GM23338 (cell line): Measurements from ENCODE around the gene NOTCH3. TPM values are rescaled to one million over a fixed set of nuclear protein-coding genes. Genes with fewer than 3 reads are reported as not detected.

Experiments
- ATAC-seq: fragments of 200-7000 bp; cut with Tn5 transposase; 3 replicates; pipeline ENCODE4 v1.9.1; 2020
- DNase-seq: peaks from one replicate; pipeline ENCODE4 v3.0.0-alpha.2; 2015; ENCODE audit warnings: low spot score
- H2AFZ ChIP-seq: fragments of 200-600 bp; sonication (generic); 2 replicates; pipeline ENCODE4 v1.8.0; 2016; ENCODE audit warnings: antibody characterized with exemption, mild to moderate bottlenecking, moderate library complexity
- H3F3A ChIP-seq: fragments of 200-600 bp; sonication (generic); replicated peaks from 2 replicates; pipeline ENCODE4 v1.8.0; 2017; ENCODE audit warnings: antibody characterized with exemption, mixed run types, low read depth
- H3K27ac ChIP-seq: fragments of 200-600 bp; sonication (generic); 2 replicates; pipeline ENCODE4 v1.6.1; 2016; ENCODE audit warnings: low read depth
- H3K27me3 ChIP-seq: fragments of 200-600 bp; sonication (generic); 2 replicates; pipeline ENCODE4 v1.8.0; 2016; ENCODE audit warnings: mild to moderate bottlenecking, mixed run types, moderate library complexity; ENCODE audit not compliant: insufficient read depth
- H3K36me3 ChIP-seq: fragments of 200-600 bp; sonication (generic); 2 replicates; pipeline ENCODE4 v1.8.0; 2016; ENCODE audit warnings: mild to moderate bottlenecking; ENCODE audit not compliant: insufficient read depth
- H3K4me1 ChIP-seq: fragments of 200-600 bp; sonication (generic); 2 replicates; pipeline ENCODE4 v1.8.0; 2016; ENCODE audit warnings: mild to moderate bottlenecking, moderate library complexity; ENCODE audit not compliant: insufficient read depth
- H3K4me2 ChIP-seq: fragments of 200-600 bp; sonication (generic); 2 replicates; pipeline ENCODE4 v1.7.1; 2017; ENCODE audit warnings: mixed run types
- H3K4me3 ChIP-seq: fragments of 200-600 bp; sonication (generic); 2 replicates; pipeline ENCODE4 v1.6.1; 2016; ENCODE audit warnings: mixed run types
- H3K79me2 ChIP-seq: fragments of 200-600 bp; sonication (generic); replicated peaks from 2 replicates; pipeline ENCODE4 v1.8.0; 2017; ENCODE audit warnings: mild to moderate bottlenecking; ENCODE audit not compliant: insufficient read depth
- H3K9me2 ChIP-seq: fragments of 200-600 bp; sonication (generic); 2 replicates; pipeline ENCODE4 v1.8.0; 2017; ENCODE audit not compliant: insufficient read depth
- H4K20me1 ChIP-seq: fragments of 200-600 bp; sonication (generic); replicated peaks from 2 replicates; pipeline ENCODE4 v1.8.0; 2017; ENCODE audit warnings: mild to moderate bottlenecking; ENCODE audit not compliant: insufficient read depth
- H3K27ac Mint-ChIP-seq: 2 replicates; pipeline ENCODE4 v1.8.0; 2020; ENCODE audit warnings: inconsistent platforms, mild to moderate bottlenecking, moderate library complexity, mixed read lengths
- H3K27me3 Mint-ChIP-seq: 3 replicates; pipeline ENCODE4 v1.8.0; 2022; ENCODE audit warnings: low read depth, mild to moderate bottlenecking, moderate library complexity, mixed read lengths, inconsistent platforms; ENCODE audit not compliant: insufficient read depth, poor library complexity
- H3K36me3 Mint-ChIP-seq: 3 replicates; pipeline ENCODE4 v1.8.0; 2021; ENCODE audit warnings: low read depth, mild to moderate bottlenecking, inconsistent platforms, moderate library complexity, mixed read lengths
- H3K4me1 Mint-ChIP-seq: 3 replicates; pipeline ENCODE4 v1.8.0; 2020; ENCODE audit warnings: mild to moderate bottlenecking, inconsistent platforms, mixed read lengths
- H3K4me3 Mint-ChIP-seq: 3 replicates; pipeline ENCODE4 v1.8.0; 2021; ENCODE audit warnings: moderate library complexity, mild to moderate bottlenecking, inconsistent platforms, mixed read lengths
- H3K9me3 Mint-ChIP-seq: 3 replicates; pipeline ENCODE4 v1.8.0; 2020; ENCODE audit warnings: moderate library complexity, mild to moderate bottlenecking, inconsistent platforms, mixed read lengths
- CREB1 ChIP-seq: fragments of 250-450 bp; sonication (Bioruptor Pico); IDR thresholded peaks from 2 replicates; pipeline ENCODE4 v1.5.0; 2020; ENCODE audit warnings: low read depth, mild to moderate bottlenecking, moderate library complexity
- ETS1 ChIP-seq: IDR thresholded peaks from 2 replicates; pipeline ENCODE4 v1.6.1; 2016; ENCODE audit warnings: antibody characterized with exemption
- EZH2 ChIP-seq: fragments of 200-600 bp; sonication (generic); IDR thresholded peaks from one replicate; pipeline ENCODE4 v1.8.0; 2017; ENCODE audit warnings: antibody characterized with exemption, mild to moderate bottlenecking, low read depth; ENCODE audit not compliant: unreplicated experiment
- EZH2phosphoT487 ChIP-seq: fragments of 200-600 bp; sonication (generic); IDR thresholded peaks from one replicate; pipeline ENCODE4 v1.8.1; 2018; ENCODE audit warnings: antibody characterized with exemption; ENCODE audit not compliant: unreplicated experiment
- JUNB ChIP-seq: IDR thresholded peaks from one replicate; pipeline ENCODE4 v1.6.1; 2016; ENCODE audit warnings: antibody characterized with exemption; ENCODE audit not compliant: unreplicated experiment
- NANOG ChIP-seq: IDR thresholded peaks from 2 replicates; pipeline ENCODE4 v1.6.1; 2016; ENCODE audit warnings: antibody characterized with exemption, borderline replicate concordance
- ZNF114 ChIP-seq: fragments of 250-450 bp; sonication (Bioruptor Pico); IDR thresholded peaks from 2 replicates; pipeline ENCODE4 v1.5.0; 2020; ENCODE audit warnings: mild to moderate bottlenecking, moderate library complexity
- ZNF331 ChIP-seq: fragments of 250-450 bp; sonication (Bioruptor Pico); IDR thresholded peaks from 2 replicates; pipeline ENCODE4 v1.5.0; 2020; ENCODE audit warnings: low read depth, mild to moderate bottlenecking, moderate library complexity
- polyA plus RNA-seq: library from polyadenylated mRNA; unstranded; fragments of >200 nt; fragmentation: Nextera tagmentation; extraction: Ambion mirVana; gene quantifications from 2 replicates; pipeline ENCODE4 v1.2.1, GENCODE V29; 2016
- total RNA-seq: library from RNA; depleted of rRNA; stranded (reverse); fragments of >200 nt; shearing (Covaris generic); gene quantifications from 2 replicates; pipeline ENCODE4 v1.2.3, GENCODE V29; 2014
- TF ChIP-seq, protein P1 (sequence below): fragments of 250-450 bp; sonication (Bioruptor Pico); IDR thresholded peaks from 2 replicates; pipeline ENCODE4 v1.5.0; 2020; ENCODE audit warnings: mild to moderate bottlenecking, moderate library complexity
- TF ChIP-seq, protein P2 (sequence below): IDR thresholded peaks from one replicate; pipeline ENCODE4 v1.6.1; 2018; ENCODE audit warnings: antibody characterized with exemption; ENCODE audit not compliant: unreplicated experiment

NOTCH3 gene
- total and polyA plus RNA-seq, 2 experiments from 2014 or later = 24.3 to 172 TPM

GRCh38 chr19:15243236-15243957, 42.6 kb upstream of the NOTCH3 start:
- no peak overlapping the region for H3K27ac Mint-ChIP-seq
- H3K4me3 ChIP-seq = no peak overlapping the region
- no peak overlapping the region for H3K4me2 ChIP-seq
- H3K27me3 ChIP-seq = no peaks in the 10 kb centered on the region
- H3K4me3 Mint-ChIP-seq = no peak overlapping the region
- TF ChIP-seq ZNF114 (CRISPR knock-in tag) (no peak), ETS1 (no peak), CREB1 (CRISPR knock-in tag) (no peak), EZH2 (no peak), NANOG (no peak), EZH2phosphoT487 (no peak), JUNB (no peak), ZNF331 (no peak)
- TF ChIP-seq, protein P1, sequence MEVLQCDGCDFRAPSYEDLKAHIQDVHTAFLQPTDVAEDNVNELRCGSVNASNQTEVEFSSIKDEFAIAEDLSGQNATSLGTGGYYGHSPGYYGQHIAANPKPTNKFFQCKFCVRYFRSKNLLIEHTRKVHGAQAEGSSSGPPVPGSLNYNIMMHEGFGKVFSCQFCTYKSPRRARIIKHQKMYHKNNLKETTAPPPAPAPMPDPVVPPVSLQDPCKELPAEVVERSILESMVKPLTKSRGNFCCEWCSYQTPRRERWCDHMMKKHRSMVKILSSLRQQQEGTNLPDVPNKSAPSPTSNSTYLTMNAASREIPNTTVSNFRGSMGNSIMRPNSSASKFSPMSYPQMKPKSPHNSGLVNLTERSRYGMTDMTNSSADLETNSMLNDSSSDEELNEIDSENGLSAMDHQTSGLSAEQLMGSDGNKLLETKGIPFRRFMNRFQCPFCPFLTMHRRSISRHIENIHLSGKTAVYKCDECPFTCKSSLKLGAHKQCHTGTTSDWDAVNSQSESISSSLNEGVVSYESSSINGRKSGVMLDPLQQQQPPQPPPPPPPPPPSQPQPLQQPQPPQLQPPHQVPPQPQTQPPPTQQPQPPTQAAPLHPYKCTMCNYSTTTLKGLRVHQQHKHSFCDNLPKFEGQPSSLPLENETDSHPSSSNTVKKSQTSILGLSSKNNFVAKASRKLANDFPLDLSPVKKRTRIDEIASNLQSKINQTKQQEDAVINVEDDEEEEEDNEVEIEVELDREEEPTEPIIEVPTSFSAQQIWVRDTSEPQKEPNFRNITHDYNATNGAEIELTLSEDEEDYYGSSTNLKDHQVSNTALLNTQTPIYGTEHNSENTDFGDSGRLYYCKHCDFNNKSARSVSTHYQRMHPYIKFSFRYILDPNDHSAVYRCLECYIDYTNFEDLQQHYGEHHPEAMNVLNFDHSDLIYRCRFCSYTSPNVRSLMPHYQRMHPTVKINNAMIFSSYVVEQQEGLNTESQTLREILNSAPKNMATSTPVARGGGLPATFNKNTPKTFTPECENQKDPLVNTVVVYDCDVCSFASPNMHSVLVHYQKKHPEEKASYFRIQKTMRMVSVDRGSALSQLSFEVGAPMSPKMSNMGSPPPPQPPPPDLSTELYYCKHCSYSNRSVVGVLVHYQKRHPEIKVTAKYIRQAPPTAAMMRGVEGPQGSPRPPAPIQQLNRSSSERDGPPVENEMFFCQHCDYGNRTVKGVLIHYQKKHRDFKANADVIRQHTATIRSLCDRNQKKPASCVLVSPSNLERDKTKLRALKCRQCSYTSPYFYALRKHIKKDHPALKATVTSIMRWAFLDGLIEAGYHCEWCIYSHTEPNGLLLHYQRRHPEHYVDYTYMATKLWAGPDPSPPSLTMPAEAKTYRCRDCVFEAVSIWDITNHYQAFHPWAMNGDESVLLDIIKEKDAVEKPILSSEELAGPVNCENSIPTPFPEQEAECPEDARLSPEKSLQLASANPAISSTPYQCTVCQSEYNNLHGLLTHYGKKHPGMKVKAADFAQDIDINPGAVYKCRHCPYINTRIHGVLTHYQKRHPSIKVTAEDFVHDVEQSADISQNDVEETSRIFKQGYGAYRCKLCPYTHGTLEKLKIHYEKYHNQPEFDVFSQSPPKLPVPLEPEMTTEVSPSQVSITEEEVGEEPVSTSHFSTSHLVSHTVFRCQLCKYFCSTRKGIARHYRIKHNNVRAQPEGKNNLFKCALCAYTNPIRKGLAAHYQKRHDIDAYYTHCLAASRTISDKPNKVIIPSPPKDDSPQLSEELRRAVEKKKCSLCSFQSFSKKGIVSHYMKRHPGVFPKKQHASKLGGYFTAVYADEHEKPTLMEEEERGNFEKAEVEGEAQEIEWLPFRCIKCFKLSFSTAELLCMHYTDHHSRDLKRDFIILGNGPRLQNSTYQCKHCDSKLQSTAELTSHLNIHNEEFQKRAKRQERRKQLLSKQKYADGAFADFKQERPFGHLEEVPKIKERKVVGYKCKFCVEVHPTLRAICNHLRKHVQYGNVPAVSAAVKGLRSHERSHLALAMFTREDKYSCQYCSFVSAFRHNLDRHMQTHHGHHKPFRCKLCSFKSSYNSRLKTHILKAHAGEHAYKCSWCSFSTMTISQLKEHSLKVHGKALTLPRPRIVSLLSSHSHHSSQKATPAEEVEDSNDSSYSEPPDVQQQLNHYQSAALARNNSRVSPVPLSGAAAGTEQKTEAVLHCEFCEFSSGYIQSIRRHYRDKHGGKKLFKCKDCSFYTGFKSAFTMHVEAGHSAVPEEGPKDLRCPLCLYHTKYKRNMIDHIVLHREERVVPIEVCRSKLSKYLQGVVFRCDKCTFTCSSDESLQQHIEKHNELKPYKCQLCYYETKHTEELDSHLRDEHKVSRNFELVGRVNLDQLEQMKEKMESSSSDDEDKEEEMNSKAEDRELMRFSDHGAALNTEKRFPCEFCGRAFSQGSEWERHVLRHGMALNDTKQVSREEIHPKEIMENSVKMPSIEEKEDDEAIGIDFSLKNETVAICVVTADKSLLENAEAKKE (CRISPR knock-in tag) = no peak
- TF ChIP-seq, protein P2, sequence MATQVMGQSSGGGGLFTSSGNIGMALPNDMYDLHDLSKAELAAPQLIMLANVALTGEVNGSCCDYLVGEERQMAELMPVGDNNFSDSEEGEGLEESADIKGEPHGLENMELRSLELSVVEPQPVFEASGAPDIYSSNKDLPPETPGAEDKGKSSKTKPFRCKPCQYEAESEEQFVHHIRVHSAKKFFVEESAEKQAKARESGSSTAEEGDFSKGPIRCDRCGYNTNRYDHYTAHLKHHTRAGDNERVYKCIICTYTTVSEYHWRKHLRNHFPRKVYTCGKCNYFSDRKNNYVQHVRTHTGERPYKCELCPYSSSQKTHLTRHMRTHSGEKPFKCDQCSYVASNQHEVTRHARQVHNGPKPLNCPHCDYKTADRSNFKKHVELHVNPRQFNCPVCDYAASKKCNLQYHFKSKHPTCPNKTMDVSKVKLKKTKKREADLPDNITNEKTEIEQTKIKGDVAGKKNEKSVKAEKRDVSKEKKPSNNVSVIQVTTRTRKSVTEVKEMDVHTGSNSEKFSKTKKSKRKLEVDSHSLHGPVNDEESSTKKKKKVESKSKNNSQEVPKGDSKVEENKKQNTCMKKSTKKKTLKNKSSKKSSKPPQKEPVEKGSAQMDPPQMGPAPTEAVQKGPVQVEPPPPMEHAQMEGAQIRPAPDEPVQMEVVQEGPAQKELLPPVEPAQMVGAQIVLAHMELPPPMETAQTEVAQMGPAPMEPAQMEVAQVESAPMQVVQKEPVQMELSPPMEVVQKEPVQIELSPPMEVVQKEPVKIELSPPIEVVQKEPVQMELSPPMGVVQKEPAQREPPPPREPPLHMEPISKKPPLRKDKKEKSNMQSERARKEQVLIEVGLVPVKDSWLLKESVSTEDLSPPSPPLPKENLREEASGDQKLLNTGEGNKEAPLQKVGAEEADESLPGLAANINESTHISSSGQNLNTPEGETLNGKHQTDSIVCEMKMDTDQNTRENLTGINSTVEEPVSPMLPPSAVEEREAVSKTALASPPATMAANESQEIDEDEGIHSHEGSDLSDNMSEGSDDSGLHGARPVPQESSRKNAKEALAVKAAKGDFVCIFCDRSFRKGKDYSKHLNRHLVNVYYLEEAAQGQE = no peak
- H3K36me3 ChIP-seq = peaks cover 3% of the 10 kb centered on the region; the same call in 1 of the 2 replicates
- peaks cover 13% of the 10 kb centered on the region; the same call in 1 of the 2 replicates for H4K20me1 ChIP-seq
- no peak overlapping the region for H2AFZ ChIP-seq
- 0 out of 3 replicates have a peak, but pooled peaks cover 3% of the 10 kb centered on the region for H3K9me3 Mint-ChIP-seq
- no peak for ATAC-seq
- no peaks in the 10 kb centered on the region for H3K9me2 ChIP-seq
- H3K4me1 ChIP-seq = no peaks in the 10 kb centered on the region
- peaks cover 30% of the 10 kb centered on the region for H3K27me3 Mint-ChIP-seq
- H3K79me2 ChIP-seq = no peaks in the 10 kb centered on the region
- no peak for DNase-seq
- H3K4me1 Mint-ChIP-seq = peaks cover 4% of the 10 kb centered on the region; the same call in 1 of the 3 replicates
- no peaks in the 10 kb centered on the region for H3F3A ChIP-seq
- H3K27ac ChIP-seq = no peak overlapping the region
- H3K36me3 Mint-ChIP-seq = peaks cover 59% of the 10 kb centered on the region
